ENCODE results near the gene NAT10. TPM values are rescaled to one million over a fixed set of nuclear protein-coding genes. Genes with fewer than 3 reads are reported as not detected.
A peak's percentile ranks its signal among the peaks of the same experiment; 100 is the strongest.

The NAT10 gene
- total and polyA plus RNA-seq, 3 experiments from 2014 or later = 40.1 to 148 (median 143) TPM

DNA sequence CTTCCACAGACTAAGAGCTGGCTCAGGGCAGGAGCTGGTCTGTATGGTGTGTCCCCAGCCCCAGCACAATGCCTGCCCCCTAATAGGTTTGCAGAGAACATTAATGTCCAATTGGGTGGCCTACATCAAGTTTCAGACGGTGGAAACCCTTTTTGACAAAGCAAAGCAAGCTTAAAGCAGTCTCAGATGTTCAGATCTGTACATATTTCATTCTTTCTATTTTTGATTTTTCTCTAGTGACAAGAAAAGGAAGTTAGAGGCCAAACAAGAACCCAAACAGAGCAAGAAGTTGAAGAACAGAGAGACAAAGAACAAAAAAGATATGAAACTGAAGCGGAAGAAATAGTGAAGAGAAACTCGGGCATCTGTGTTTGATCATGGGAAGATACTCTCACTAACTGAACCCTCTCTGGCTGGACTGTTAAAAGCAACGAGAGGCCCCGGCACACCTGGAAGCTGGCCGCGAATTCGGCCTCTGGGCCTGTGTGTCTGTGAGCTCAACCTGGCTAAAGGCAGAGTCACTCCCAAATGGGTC, 40.5 kb downstream of the NAT10 start:
- H3K36me3 ChIP-seq (ENCODE audit: insufficient read depth, low read length) = peaks cover 65% of the 10 kb centered on the region
- no peaks in the 10 kb centered on the region for H3K9me3 Mint-ChIP-seq
- POLR2A ChIA-PET = no interaction called here
- H3K4me1 Mint-ChIP-seq = no peaks in the 10 kb centered on the region
- no peak for DNase-seq
- peaks cover 15 to 90% (median 33%) of the 10 kb centered on the region in 3 donors for H3K36me3 Mint-ChIP-seq
- H3K27me3 ChIP-seq (ENCODE audit: insufficient read depth, low read length, poor library complexity, severe bottlenecking) = no peaks in the 10 kb centered on the region
- no peak overlapping the region for H3K27ac ChIP-seq (ENCODE audit: low read depth, low read length)
- H3K27ac Mint-ChIP-seq = no peak overlapping the region
- CTCF ChIA-PET = no interaction called here
- no peaks in the 10 kb centered on the region for H3K27me3 Mint-ChIP-seq
- H3K4me3 ChIP-seq (ENCODE audit: low read length) = no peak overlapping the region
- H3K4me3 Mint-ChIP-seq = no peak overlapping the region
- no peaks in the 10 kb centered on the region for H3K9me3 ChIP-seq (ENCODE audit: low read length)
- H3K4me1 ChIP-seq (ENCODE audit: insufficient read depth, low read length) = no peaks in the 10 kb centered on the region

- no peaks in the 10 kb centered on the region for H3K27me3 Mint-ChIP-seq
- no peaks in the 10 kb centered on the region for H3K4me1 Mint-ChIP-seq
- ChIA-PET POLR2A (no interaction called here), CTCF (no interaction called here)
- Histone ChIP-seq H3K36me3 (ENCODE audit: insufficient read depth, low read length) (peaks cover 62% of the 10 kb centered on the region), H3K27ac (ENCODE audit: low read depth, low read length) (no peak overlapping the region), H3K27me3 (ENCODE audit: insufficient read depth, low read length, poor library complexity, severe bottlenecking) (no peaks in the 10 kb centered on the region), H3K9me3 (ENCODE audit: low read length) (no peaks in the 10 kb centered on the region), H3K4me1 (ENCODE audit: insufficient read depth, low read length) (no peaks in the 10 kb centered on the region), H3K4me3 (ENCODE audit: low read length) (no peak overlapping the region)
- no peak overlapping the region for H3K4me3 Mint-ChIP-seq
- no peak overlapping the region for H3K27ac Mint-ChIP-seq
- H3K9me3 Mint-ChIP-seq = no peaks in the 10 kb centered on the region
- no peak for DNase-seq
- peaks cover 13 to 86% (median 30%) of the 10 kb centered on the region in 3 donors for H3K36me3 Mint-ChIP-seq
Measured at GRCh38 chr11:34146411-34146810, 41.0 kb downstream of the NAT10 start.

GRCh38 chr11:34146866-34147265, 41.4 kb downstream of the NAT10 start:
- Histone ChIP-seq H3K9me3 (ENCODE audit: low read length) (no peaks in the 10 kb centered on the region), H3K4me1 (ENCODE audit: insufficient read depth, low read length) (no peaks in the 10 kb centered on the region), H3K27ac (ENCODE audit: low read depth, low read length) (no peak overlapping the region), H3K4me3 (ENCODE audit: low read length) (no peak overlapping the region), H3K27me3 (ENCODE audit: insufficient read depth, low read length, poor library complexity, severe bottlenecking) (no peaks in the 10 kb centered on the region), H3K36me3 (ENCODE audit: insufficient read depth, low read length) (peaks cover 58% of the 10 kb centered on the region)
- no peaks in the 10 kb centered on the region for H3K27me3 Mint-ChIP-seq
- POLR2A ChIA-PET = no interaction called here
- CTCF ChIA-PET = no interaction called here
- no peaks in the 10 kb centered on the region for H3K4me1 Mint-ChIP-seq
- H3K27ac Mint-ChIP-seq = no peak overlapping the region
- peaks cover 8 to 83% (median 26%) of the 10 kb centered on the region in 3 donors for H3K36me3 Mint-ChIP-seq
- H3K9me3 Mint-ChIP-seq = no peaks in the 10 kb centered on the region
- DNase-seq = no peak
- no peak overlapping the region for H3K4me3 Mint-ChIP-seq

DNA sequence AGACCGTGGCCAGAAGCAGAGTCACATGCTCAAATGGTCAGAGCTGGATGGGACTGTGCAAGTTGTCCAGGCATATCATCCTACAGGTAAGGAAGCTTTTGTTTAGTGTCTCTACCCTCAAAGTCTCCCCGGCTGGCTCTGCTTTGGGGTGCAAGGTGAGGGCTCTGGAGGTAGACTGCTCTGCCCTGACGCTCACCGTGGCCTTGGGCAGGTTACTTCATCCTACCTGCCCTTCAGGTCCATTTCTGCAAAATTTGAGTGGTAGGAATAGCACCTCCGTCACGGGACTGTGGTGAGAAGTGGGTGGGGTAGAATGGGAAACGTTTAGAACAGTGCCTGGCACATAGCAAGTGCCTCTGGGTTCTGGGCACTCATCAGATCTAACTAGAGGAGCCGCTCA, 42.2 kb downstream of the NAT10 start:
- no peak for DNase-seq
- Mint-ChIP-seq H3K4me3 (no peak overlapping the region), H3K4me1 (no peaks in the 10 kb centered on the region), H3K36me3 (peaks cover 7 to 77% (median 22%) of the 10 kb centered on the region in 3 donors), H3K27ac (no peak overlapping the region), H3K9me3 (no peaks in the 10 kb centered on the region), H3K27me3 (no peaks in the 10 kb centered on the region)
- H3K9me3 ChIP-seq (ENCODE audit: low read length) = no peaks in the 10 kb centered on the region
- H3K4me1 ChIP-seq (ENCODE audit: insufficient read depth, low read length) = no peaks in the 10 kb centered on the region
- CTCF ChIA-PET = no interaction called here
- POLR2A ChIA-PET = no interaction called here
- H3K27ac ChIP-seq (ENCODE audit: low read depth, low read length) = no peak overlapping the region
- H3K4me3 ChIP-seq (ENCODE audit: low read length) = no peak overlapping the region
- peaks cover 51% of the 10 kb centered on the region for H3K36me3 ChIP-seq (ENCODE audit: insufficient read depth, low read length)
- H3K27me3 ChIP-seq (ENCODE audit: insufficient read depth, low read length, poor library complexity, severe bottlenecking) = no peaks in the 10 kb centered on the region

DNA sequence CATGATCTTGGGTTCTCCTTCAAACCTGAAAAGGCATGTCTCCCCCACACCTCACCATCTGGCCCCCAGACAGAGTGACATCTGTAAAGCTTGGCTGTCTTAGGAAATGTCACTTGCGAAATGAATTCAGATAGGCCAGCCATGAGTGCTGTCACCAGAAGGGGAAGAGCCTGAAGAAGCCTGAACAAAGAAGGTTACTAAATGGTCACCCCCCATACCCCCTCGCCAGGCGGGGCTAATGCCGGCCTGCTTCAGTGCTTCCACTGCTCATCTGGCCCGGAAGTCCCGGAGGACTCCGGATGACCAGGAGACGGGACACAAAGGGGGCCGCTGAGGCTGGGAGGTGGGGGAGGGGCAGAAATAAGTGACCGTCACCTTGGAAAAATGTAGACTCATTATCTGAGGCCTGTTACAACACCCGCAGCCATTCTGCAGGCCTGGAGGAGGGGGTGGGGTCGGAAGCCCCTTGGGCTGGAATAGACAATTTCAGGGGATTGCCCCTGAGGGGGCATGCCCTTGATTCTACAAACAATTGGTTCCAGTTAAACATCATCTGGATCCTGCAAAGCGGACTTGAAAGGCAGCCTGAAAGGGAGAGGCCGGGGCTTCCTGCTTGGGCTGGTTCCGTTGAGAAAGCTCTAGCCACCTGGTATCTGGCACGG, 43.2 kb downstream of the NAT10 start:
- Mint-ChIP-seq H3K9me3 (no peaks in the 10 kb centered on the region), H3K4me3 (no peak overlapping the region), H3K27me3 (no peaks in the 10 kb centered on the region), H3K4me1 (peaks cover 0 to 3% (median 0%) of the 10 kb centered on the region in 3 donors), H3K27ac (no peak overlapping the region), H3K36me3 (peaks cover 7 to 74% (median 17%) of the 10 kb centered on the region in 3 donors)
- no peaks in the 10 kb centered on the region for H3K27me3 ChIP-seq (ENCODE audit: insufficient read depth, low read length, poor library complexity, severe bottlenecking)
- peaks cover 40% of the 10 kb centered on the region for H3K36me3 ChIP-seq (ENCODE audit: insufficient read depth, low read length)
- ChIA-PET POLR2A (no interaction called here), CTCF (interaction anchor here (1.4 kb wide), 1 partner anchor 30 kb away, joined by 3 read pairs; no protein-coding TSS in a partner anchor)
- H3K9me3 ChIP-seq (ENCODE audit: low read length) = no peaks in the 10 kb centered on the region
- no peak overlapping the region for H3K27ac ChIP-seq (ENCODE audit: low read depth, low read length)
- no peak for DNase-seq
- H3K4me3 ChIP-seq (ENCODE audit: low read length) = no peak overlapping the region
- H3K4me1 ChIP-seq (ENCODE audit: insufficient read depth, low read length) = no peaks in the 10 kb centered on the region

DNA sequence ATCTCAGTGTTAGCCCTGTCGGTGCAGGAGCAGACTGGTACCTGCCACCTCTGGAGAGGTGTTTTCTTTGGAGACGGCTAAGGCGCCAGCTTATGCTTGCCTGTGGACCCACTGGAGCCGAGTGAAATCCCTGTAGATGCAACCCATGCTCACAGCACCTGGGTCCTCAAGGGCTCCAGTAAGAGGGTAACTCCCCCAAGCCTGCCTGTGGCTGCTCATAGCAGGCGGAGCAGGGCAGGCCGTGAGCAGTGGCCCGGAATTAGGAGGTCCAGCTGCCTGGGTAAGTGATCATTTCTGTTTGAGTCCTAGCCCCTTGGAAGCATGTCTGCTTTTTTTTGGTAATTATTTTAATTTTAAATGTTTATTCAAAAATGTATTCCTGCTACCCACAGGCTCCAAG, 43.8 kb downstream of the NAT10 start:
- Histone ChIP-seq H3K4me1 (ENCODE audit: insufficient read depth, low read length) (no peaks in the 10 kb centered on the region), H3K27me3 (ENCODE audit: insufficient read depth, low read length, poor library complexity, severe bottlenecking) (no peaks in the 10 kb centered on the region), H3K4me3 (ENCODE audit: low read length) (no peak overlapping the region), H3K36me3 (ENCODE audit: insufficient read depth, low read length) (peaks cover 34% of the 10 kb centered on the region), H3K27ac (ENCODE audit: low read depth, low read length) (no peak overlapping the region), H3K9me3 (ENCODE audit: low read length) (no peaks in the 10 kb centered on the region)
- Mint-ChIP-seq H3K36me3 (peaks cover 7 to 69% (median 17%) of the 10 kb centered on the region in 3 donors), H3K9me3 (no peaks in the 10 kb centered on the region), H3K4me3 (no peak overlapping the region), H3K27ac (no peak overlapping the region), H3K27me3 (no peaks in the 10 kb centered on the region), H3K4me1 (peaks cover 0 to 3% (median 0%) of the 10 kb centered on the region in 3 donors)
- ChIA-PET POLR2A (no interaction called here), CTCF (interaction anchor here (1.4 to 2.9 kb wide), 2 partner anchors 25 to 31 kb away, joined by 3 to 11 read pairs; no protein-coding TSS in a partner anchor)
- DNase-seq = no peak

DNA sequence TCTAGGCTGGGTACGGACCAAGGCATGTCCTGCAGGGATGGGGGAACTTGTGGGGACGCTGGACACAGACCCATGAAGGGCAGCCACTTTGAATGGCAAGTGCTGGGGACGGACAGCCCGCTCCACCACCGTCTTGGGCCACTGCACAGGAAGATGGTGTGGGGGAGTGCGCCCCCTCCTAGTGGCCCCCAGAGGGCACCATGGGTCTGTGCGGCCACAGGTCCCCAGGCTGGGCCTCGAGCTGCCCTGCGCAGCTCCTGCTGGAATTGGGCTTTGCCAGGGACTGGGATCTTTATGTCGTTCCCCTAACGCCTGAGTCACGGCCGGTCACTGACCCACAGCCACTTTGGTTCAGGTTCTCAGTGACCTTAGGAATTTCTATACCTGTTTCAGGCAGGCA, 44.4 kb downstream of the NAT10 start:
- POLR2A ChIA-PET = no interaction called here
- no peaks in the 10 kb centered on the region for H3K4me1 ChIP-seq (ENCODE audit: insufficient read depth, low read length)
- H3K4me3 ChIP-seq (ENCODE audit: low read length) = no peak overlapping the region
- Mint-ChIP-seq H3K9me3 (no peaks in the 10 kb centered on the region), H3K36me3 (peaks cover 7 to 65% (median 17%) of the 10 kb centered on the region in 3 donors), H3K27me3 (no peaks in the 10 kb centered on the region), H3K4me3 (no peak overlapping the region), H3K27ac (peak overlapping the region in 2 of 8 donors; percentile 47 to 61), H3K4me1 (peaks cover 0 to 3% (median 0%) of the 10 kb centered on the region in 3 donors)
- no peaks in the 10 kb centered on the region for H3K27me3 ChIP-seq (ENCODE audit: insufficient read depth, low read length, poor library complexity, severe bottlenecking)
- H3K9me3 ChIP-seq (ENCODE audit: low read length) = no peaks in the 10 kb centered on the region
- DNase-seq = no peak
- no peak overlapping the region for H3K27ac ChIP-seq (ENCODE audit: low read depth, low read length)
- peaks cover 29% of the 10 kb centered on the region for H3K36me3 ChIP-seq (ENCODE audit: insufficient read depth, low read length)
- CTCF ChIA-PET = interaction anchor here (0.8 to 2.9 kb wide), 2 partner anchors 24 to 162 kb away, joined by 4 to 11 read pairs; no protein-coding TSS in a partner anchor

GRCh38 chr11:34150494-34151151, 45.2 kb downstream of the NAT10 start:
- peaks cover 6 to 59% (median 13%) of the 10 kb centered on the region in 3 donors for H3K36me3 Mint-ChIP-seq
- H3K4me3 Mint-ChIP-seq = no peak overlapping the region
- Histone ChIP-seq H3K27ac (ENCODE audit: low read depth, low read length) (no peak overlapping the region), H3K36me3 (ENCODE audit: insufficient read depth, low read length) (peaks cover 24% of the 10 kb centered on the region), H3K4me1 (ENCODE audit: insufficient read depth, low read length) (no peaks in the 10 kb centered on the region), H3K27me3 (ENCODE audit: insufficient read depth, low read length, poor library complexity, severe bottlenecking) (no peaks in the 10 kb centered on the region), H3K4me3 (ENCODE audit: low read length) (no peak overlapping the region), H3K9me3 (ENCODE audit: low read length) (no peaks in the 10 kb centered on the region)
- peaks cover 0 to 3% (median 0%) of the 10 kb centered on the region in 3 donors for H3K4me1 Mint-ChIP-seq
- POLR2A ChIA-PET = no interaction called here
- DNase-seq = no peak
- H3K27me3 Mint-ChIP-seq = no peaks in the 10 kb centered on the region
- no peaks in the 10 kb centered on the region for H3K9me3 Mint-ChIP-seq
- no peak overlapping the region for H3K27ac Mint-ChIP-seq
- CTCF ChIA-PET = interaction anchor here (0.8 to 2.9 kb wide), 2 partner anchors 24 to 163 kb away, joined by 4 to 11 read pairs; no protein-coding TSS in a partner anchor
